CD4-positive, CD25-positive, alpha-beta regulatory T cell (primary cell): ENCODE results near the gene RNF44. TPM values are rescaled to one million over a fixed set of nuclear protein-coding genes. Genes with fewer than 3 reads are reported as not detected.

Experiments used
- ATAC-seq, 2 donors: fragments of 150-1000 bp; cut with Tn5 transposase; one replicate each; pipeline ENCODE4 v1.10.0; 2021; ENCODE audit warnings: low read depth in 2 of 2, moderate number of reproducible peaks in 2 of 2, moderate library complexity in 1 of 2
- DNase-seq, 3 donors: peaks; one replicate each; pipeline versions ENCODE4 v3.0.0 to v3.0.0-alpha.2; 2012 to 2022; ENCODE audit warnings: mixed read lengths in 1 of 3
- H3K27ac ChIP-seq: one replicate; pipeline ENCODE4 v1.7.0; 2013; ENCODE audit warnings: mild to moderate bottlenecking, low read length; ENCODE audit not compliant: insufficient read depth, poor library complexity, severe bottlenecking
- H3K27me3 ChIP-seq: one replicate; pipeline ENCODE4 v1.7.0; 2013; ENCODE audit warnings: low read length; ENCODE audit not compliant: control insufficient read depth, insufficient read depth
- H3K36me3 ChIP-seq: one replicate; pipeline ENCODE4 v1.7.0; 2013; ENCODE audit warnings: mild to moderate bottlenecking, low read length, moderate library complexity; ENCODE audit not compliant: control insufficient read depth, insufficient read depth
- H3K4me1 ChIP-seq: 2 replicates; pipeline ENCODE4 v1.7.0; 2013; ENCODE audit warnings: mild to moderate bottlenecking, low read length; ENCODE audit not compliant: insufficient read depth, control insufficient read depth, poor library complexity, severe bottlenecking
- H3K4me3 ChIP-seq: one replicate; pipeline ENCODE4 v1.7.0; 2013; ENCODE audit warnings: low read depth, mild to moderate bottlenecking, low read length, moderate library complexity
- H3K9me3 ChIP-seq, 2 experiments: 1 replicate in 1 of 2; 2 replicates in 1 of 2; pipeline ENCODE4 v1.7.0; 2013; ENCODE audit warnings: low read length in 2 of 2, mild to moderate bottlenecking in 1 of 2, moderate library complexity in 1 of 2; ENCODE audit not compliant: control insufficient read depth in 2 of 2
- H3K27ac Mint-ChIP-seq, 3 donors: one replicate each; pipeline ENCODE4 v1.8.0; 2020 to 2022; ENCODE audit warnings: mild to moderate bottlenecking in 3 of 3, mixed read lengths in 3 of 3, moderate library complexity in 2 of 3
- H3K27me3 Mint-ChIP-seq: one replicate; pipeline ENCODE4 v1.8.0; 2022; ENCODE audit warnings: mild to moderate bottlenecking, mixed read lengths
- H3K36me3 Mint-ChIP-seq: one replicate; pipeline ENCODE4 v1.8.0; 2020; ENCODE audit warnings: mixed read lengths
- H3K4me1 Mint-ChIP-seq, 4 donors: one replicate each; pipeline ENCODE4 v1.8.0; 2020 to 2022; ENCODE audit warnings: mixed read lengths in 4 of 4, mild to moderate bottlenecking in 1 of 4
- H3K4me3 Mint-ChIP-seq, 4 donors: one replicate each; pipeline ENCODE4 v1.8.0; 2020 to 2022; ENCODE audit warnings: mild to moderate bottlenecking in 4 of 4, mixed read lengths in 4 of 4, moderate library complexity in 3 of 4
- H3K9me3 Mint-ChIP-seq, 7 donors: one replicate each; pipeline ENCODE4 v1.8.0; 2020 to 2022; ENCODE audit warnings: mixed read lengths in 7 of 7, mild to moderate bottlenecking in 3 of 7, moderate library complexity in 2 of 7
- polyA plus RNA-seq, 4 donors: library from polyadenylated mRNA; unstranded; fragments of 300-500 nt; fragmentation: Illumina TruSeq; gene quantifications; one replicate each; pipeline ENCODE4 v1.2.3, GENCODE V29; 2021
- total RNA-seq: library from RNA; stranded (reverse); gene quantifications from one replicate; pipeline ENCODE4 v1.2.3, GENCODE V29; 2022

The RNF44 gene
- total and polyA plus RNA-seq, 5 donors from 2014 or later: 2.3 to 268 (median 3.8) TPM

- Mint-ChIP-seq H3K36me3 (peaks cover 27% of the 10 kb centered on the region), H3K4me1 (peaks cover 11 to 53% (median 37%) of the 10 kb centered on the region in 4 donors), H3K27me3 (peaks cover 12% of the 10 kb centered on the region), H3K9me3 (peaks cover 0 to 2% (median 0%) of the 10 kb centered on the region in 7 donors), H3K27ac (peak overlapping the region; percentile 95 to 100 (median 98)), H3K4me3 (peak overlapping the region; percentile 93 to 98 (median 98))
- peaks cover 28% of the 10 kb centered on the region for H3K36me3 ChIP-seq
- DNase-seq: peak in 1 of 3 donors; percentile 24
- H3K4me3 ChIP-seq: peak overlapping the region; percentile 86
- ATAC-seq: no peak
- peak overlapping the region; percentile 100 for H3K27ac ChIP-seq
- H3K27me3 ChIP-seq: no peaks in the 10 kb centered on the region
- H3K9me3 ChIP-seq: no peaks in the 10 kb centered on the region
- peaks cover 81% of the 10 kb centered on the region for H3K4me1 ChIP-seq
Observed at GRCh38 chr5:176533390-176533789, 3.8 kb downstream of the RNF44 start.

DNA sequence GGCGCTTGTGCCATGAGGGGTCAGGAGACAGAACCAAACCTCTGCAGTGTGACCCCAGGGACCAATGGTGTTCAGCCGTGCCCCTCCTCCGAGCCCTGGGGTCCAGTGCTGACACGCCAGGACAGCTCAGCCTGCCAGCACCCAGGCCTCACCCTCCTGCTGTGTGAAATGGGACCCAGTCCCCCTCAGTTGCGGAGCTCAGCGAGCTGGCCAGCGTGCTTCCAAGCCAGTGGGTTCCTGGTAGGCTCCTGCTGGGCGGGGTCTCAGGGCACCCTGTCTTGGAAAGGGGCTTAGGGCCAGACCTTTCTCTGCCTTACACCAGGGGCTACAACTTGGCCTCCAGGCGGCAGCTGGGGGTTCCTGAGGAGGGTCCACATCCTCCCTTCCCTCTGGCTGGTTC, 4.4 kb downstream of the RNF44 start:
- Histone ChIP-seq H3K27me3 (no peaks in the 10 kb centered on the region), H3K27ac (peak overlapping the region; percentile 100), H3K9me3 (no peaks in the 10 kb centered on the region), H3K4me3 (peak overlapping the region; percentile 86), H3K36me3 (peaks cover 33% of the 10 kb centered on the region), H3K4me1 (peaks cover 78% of the 10 kb centered on the region)
- Mint-ChIP-seq H3K36me3 (peaks cover 31% of the 10 kb centered on the region), H3K4me3 (peak overlapping the region; percentile 93 to 98 (median 98)), H3K27me3 (peaks cover 12% of the 10 kb centered on the region), H3K27ac (peak overlapping the region; percentile 95 to 100 (median 98)), H3K9me3 (peaks cover 0 to 2% (median 0%) of the 10 kb centered on the region in 7 donors), H3K4me1 (peaks cover 11 to 53% (median 31%) of the 10 kb centered on the region in 4 donors)
- DNase-seq: no peak
- no peak for ATAC-seq

GRCh38 chr5:176531902-176532493, 5.2 kb downstream of the RNF44 start:
- peak overlapping the region in 3 of 4 donors; percentile 76 to 92 (median 81) for H3K4me3 Mint-ChIP-seq
- peaks cover 0 to 2% (median 0%) of the 10 kb centered on the region in 7 donors for H3K9me3 Mint-ChIP-seq
- H3K9me3 ChIP-seq: no peaks in the 10 kb centered on the region
- H3K36me3 ChIP-seq: peaks cover 40% of the 10 kb centered on the region
- H3K4me1 ChIP-seq: peaks cover 78% of the 10 kb centered on the region
- ATAC-seq: no peak
- peak overlapping the region in 1 of 3 donors; percentile 94 for H3K27ac Mint-ChIP-seq
- H3K27ac ChIP-seq: peak overlapping the region; percentile 100
- H3K27me3 Mint-ChIP-seq: peaks cover 8% of the 10 kb centered on the region
- no peaks in the 10 kb centered on the region for H3K27me3 ChIP-seq
- H3K4me1 Mint-ChIP-seq: peaks cover 11 to 55% (median 31%) of the 10 kb centered on the region in 4 donors
- no peak overlapping the region for H3K4me3 ChIP-seq
- peaks cover 31% of the 10 kb centered on the region for H3K36me3 Mint-ChIP-seq
- no peak for DNase-seq

DNA sequence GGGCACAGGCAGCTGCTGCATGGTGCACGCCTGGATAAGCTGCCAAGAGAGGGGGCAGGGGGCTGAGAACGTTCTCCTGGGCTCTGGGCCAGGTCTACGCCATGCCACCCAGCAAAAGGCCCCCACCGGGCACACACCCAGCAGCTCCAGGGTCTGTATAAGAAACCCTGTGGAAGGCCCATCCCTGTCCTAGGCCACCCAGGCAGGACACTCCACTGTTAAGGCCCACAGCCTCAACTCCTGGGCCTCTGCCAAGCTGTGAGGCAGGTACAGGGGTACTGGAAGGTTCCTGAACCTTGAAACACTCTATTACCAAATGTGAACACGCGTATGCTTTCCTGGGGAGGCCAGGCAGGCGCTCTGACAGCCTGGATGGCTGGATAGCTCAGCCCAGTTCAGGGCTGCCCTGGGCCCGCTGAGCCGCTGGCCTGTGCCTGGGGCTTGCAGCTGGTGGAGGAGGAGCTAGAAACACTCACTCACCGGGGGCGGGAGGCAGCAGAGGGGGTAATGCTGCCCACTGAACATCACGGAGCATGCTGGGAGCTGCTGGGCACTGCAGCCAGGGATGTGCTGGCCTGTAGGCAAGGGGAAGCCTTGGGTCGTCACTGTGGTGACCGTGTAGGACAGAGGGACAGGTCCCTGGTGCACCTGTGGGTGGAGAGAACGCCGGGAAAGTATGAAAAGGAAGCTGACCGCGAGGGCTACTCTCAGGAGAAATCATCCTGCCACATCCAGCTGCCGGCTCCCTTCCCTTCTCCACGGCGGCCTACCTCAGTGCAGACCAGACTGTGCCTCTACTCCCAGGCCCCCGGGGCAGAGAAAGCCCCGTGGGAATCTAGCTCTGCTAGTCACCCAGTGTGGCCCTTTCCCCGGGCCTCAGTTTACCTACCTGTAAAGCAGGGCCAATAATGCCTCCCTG, 6.0 kb downstream of the RNF44 start:
- Histone ChIP-seq H3K4me1 (peaks cover 76% of the 10 kb centered on the region), H3K36me3 (peaks cover 40% of the 10 kb centered on the region), H3K9me3 (no peaks in the 10 kb centered on the region), H3K4me3 (peak overlapping the region; percentile 44), H3K27me3 (no peaks in the 10 kb centered on the region), H3K27ac (peak overlapping the region; percentile 100)
- ATAC-seq (no peak), DNase-seq (no peak)
- H3K4me3 Mint-ChIP-seq: peak overlapping the region; percentile 75 to 92 (median 78)
- peak overlapping the region in 2 of 3 donors; percentile 73 to 94 for H3K27ac Mint-ChIP-seq
- H3K36me3 Mint-ChIP-seq: peaks cover 31% of the 10 kb centered on the region
- peaks cover 11 to 55% (median 31%) of the 10 kb centered on the region in 4 donors for H3K4me1 Mint-ChIP-seq
- peaks cover 8% of the 10 kb centered on the region for H3K27me3 Mint-ChIP-seq
- H3K9me3 Mint-ChIP-seq: peaks cover 0 to 2% (median 0%) of the 10 kb centered on the region in 7 donors

GRCh38 chr5:176530393-176530982, 6.7 kb downstream of the RNF44 start:
- Histone ChIP-seq H3K27me3 (no peaks in the 10 kb centered on the region), H3K27ac (peak overlapping the region; percentile 100), H3K4me3 (no peak overlapping the region), H3K4me1 (peaks cover 69% of the 10 kb centered on the region), H3K9me3 (no peaks in the 10 kb centered on the region), H3K36me3 (peaks cover 40% of the 10 kb centered on the region)
- Mint-ChIP-seq H3K27me3 (peaks cover 5% of the 10 kb centered on the region), H3K27ac (no peak overlapping the region), H3K4me1 (peaks cover 11 to 55% (median 31%) of the 10 kb centered on the region in 4 donors), H3K9me3 (peaks cover 0 to 2% (median 0%) of the 10 kb centered on the region in 7 donors), H3K36me3 (peaks cover 26% of the 10 kb centered on the region), H3K4me3 (peak overlapping the region in 3 of 4 donors; percentile 76 to 92 (median 81))
- DNase-seq: peak in 1 of 3 donors; percentile 20
- ATAC-seq: no peak

DNA sequence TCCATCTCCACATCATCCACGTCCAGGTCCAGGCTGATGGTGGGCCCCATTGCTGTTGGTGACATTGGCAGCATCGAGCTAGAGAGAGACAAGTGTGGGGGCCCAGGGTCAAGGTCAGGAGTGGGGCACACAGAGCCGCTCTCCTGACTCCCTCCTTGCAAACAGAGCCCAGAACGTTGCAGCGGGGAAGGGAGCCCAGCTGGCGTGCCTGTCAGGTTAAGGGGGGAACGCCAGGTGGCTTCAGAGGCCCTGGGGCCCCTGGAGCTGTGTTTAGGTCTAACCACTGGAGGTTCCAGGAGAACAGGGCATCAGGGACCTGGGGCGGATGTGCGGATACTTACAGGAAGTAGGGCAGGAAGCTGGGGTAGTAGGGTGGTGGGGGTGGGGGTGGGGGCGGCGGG, 7.5 kb downstream of the RNF44 start:
- H3K27me3 Mint-ChIP-seq: no peaks in the 10 kb centered on the region
- H3K4me1 ChIP-seq: peaks cover 62% of the 10 kb centered on the region
- H3K27ac Mint-ChIP-seq: peak overlapping the region; percentile 69 to 98 (median 78)

DNA sequence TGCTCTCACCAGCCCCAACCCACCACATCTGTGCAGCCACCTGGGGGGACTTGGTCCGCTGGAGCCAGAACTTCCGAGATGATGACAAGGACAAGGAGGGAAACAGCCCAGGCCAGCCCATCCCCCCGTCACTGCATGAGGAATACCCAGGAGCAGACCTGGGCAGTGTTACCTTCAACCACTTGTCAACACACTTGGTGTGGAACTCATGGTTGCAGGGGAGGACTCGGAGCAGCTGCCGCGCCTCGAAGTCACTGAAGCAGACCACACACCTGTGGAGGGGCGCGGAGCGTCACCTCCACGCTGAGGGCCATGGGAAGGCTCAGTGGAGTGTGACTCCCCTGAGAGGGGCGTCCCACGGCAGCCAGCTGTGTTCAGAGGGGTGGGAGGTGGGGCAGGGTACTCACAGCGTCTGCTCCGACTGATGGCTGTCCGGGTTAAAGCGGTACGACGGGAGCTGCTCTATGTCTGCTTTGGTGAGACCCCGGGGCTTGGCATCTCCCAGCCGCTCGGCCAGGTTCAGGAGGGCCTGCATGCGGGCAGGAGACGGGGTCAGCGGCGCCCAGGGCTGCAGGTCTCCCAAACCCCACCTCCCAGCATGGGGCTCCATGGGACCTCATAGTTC, 8.0 kb downstream of the RNF44 start:
- Mint-ChIP-seq H3K4me1 (peaks cover 6 to 49% (median 21%) of the 10 kb centered on the region in 4 donors), H3K36me3 (peaks cover 19% of the 10 kb centered on the region), H3K27ac (peak overlapping the region in 2 of 3 donors; percentile 69 to 78), H3K9me3 (peaks cover 0 to 2% (median 0%) of the 10 kb centered on the region in 7 donors), H3K27me3 (no peaks in the 10 kb centered on the region), H3K4me3 (peak overlapping the region; percentile 55 to 89 (median 77))
- H3K36me3 ChIP-seq: peaks cover 40% of the 10 kb centered on the region
- no peak overlapping the region for H3K4me3 ChIP-seq
- no peaks in the 10 kb centered on the region for H3K9me3 ChIP-seq
- DNase-seq (no peak), ATAC-seq (no peak)
- H3K27ac ChIP-seq: peak overlapping the region; percentile 63
- no peaks in the 10 kb centered on the region for H3K27me3 ChIP-seq
- peaks cover 57% of the 10 kb centered on the region for H3K4me1 ChIP-seq

More for the DNA sequence above, 7.5 kb downstream of the RNF44 start:
- H3K9me3 Mint-ChIP-seq: peaks cover 0 to 2% (median 0%) of the 10 kb centered on the region in 7 donors
- H3K4me3 Mint-ChIP-seq: peak overlapping the region; percentile 55 to 89 (median 77)
- H3K36me3 Mint-ChIP-seq: peaks cover 22% of the 10 kb centered on the region
- peak overlapping the region; percentile 63 for H3K27ac ChIP-seq
- DNase-seq (peak; percentile 49 to 87 (median 75)), ATAC-seq (peak; percentile 73 to 79)
- H3K27me3 ChIP-seq: no peaks in the 10 kb centered on the region
- H3K4me3 ChIP-seq: no peak overlapping the region
- peaks cover 40% of the 10 kb centered on the region for H3K36me3 ChIP-seq
- H3K4me1 Mint-ChIP-seq: peaks cover 6 to 54% (median 26%) of the 10 kb centered on the region in 4 donors
- no peaks in the 10 kb centered on the region for H3K9me3 ChIP-seq
